GM18907 (cell line): ENCODE data around the gene USP54.

ENCODE experiments used
- ATAC-seq: cut with Tn5 transposase; IDR thresholded peaks from one replicate; pipeline ENCODE4 v1.9.1; 2021; ENCODE audit warnings: mild to moderate bottlenecking, moderate library complexity; ENCODE audit not compliant: unreplicated experiment

Gene USP54

GRCh38 chr10:73537709-73538108 is 53.4 kb downstream of the USP54 start:
- ATAC-seq: no peak

GRCh38 chr10:73537288-73537687 is 53.9 kb downstream of the USP54 start:
- no peak for ATAC-seq

- ATAC-seq: no peak
These were observed 56.3 kb downstream of the USP54 start for GRCh38 chr10:73534857-73535256.

GRCh38 chr10:73529089-73529832 is 61.9 kb downstream of the USP54 start:
- ATAC-seq: no peak

GRCh38 chr10:73522263-73522662 is 68.9 kb downstream of the USP54 start:
- no peak for ATAC-seq

- no peak for ATAC-seq
These were observed 71.8 kb downstream of the USP54 start for GRCh38 chr10:73519336-73519735.

- ATAC-seq: no peak
These were observed 73.8 kb downstream of the USP54 start for GRCh38 chr10:73517166-73517888.

GRCh38 chr10:73512207-73512743 is 78.9 kb downstream of the USP54 start:
- ATAC-seq: no peak

GRCh38 chr10:73509695-73510094 is 81.4 kb downstream of the USP54 start:
- ATAC-seq: no peak

- ATAC-seq: no peak
These were observed 84.7 kb downstream of the USP54 start for GRCh38 chr10:73506491-73506890.

GRCh38 chr10:73506074-73506473 is 85.1 kb downstream of the USP54 start:
- ATAC-seq: no peak

GRCh38 chr10:73503037-73503436 is 88.1 kb downstream of the USP54 start:
- no peak for ATAC-seq

GRCh38 chr10:73501651-73502050 is 89.5 kb downstream of the USP54 start:
- no peak for ATAC-seq

GRCh38 chr10:73497623-73498022 is 93.5 kb downstream of the USP54 start:
- no peak for ATAC-seq

GRCh38 chr10:73495884-73496674 is 95.1 kb downstream of the USP54 start, which contains the start of gene PPP3CB:
PPP3CB (minus strand) TSS chr10:73496024; CDS start chr10:73495889, 135 bp downstream.
- ATAC-seq: peak; percentile 67

GRCh38 chr10:73495226-73495883 is 95.8 kb downstream of the USP54 start:
- ATAC-seq: peak; percentile 93

- no peak for ATAC-seq
These were observed 96.3 kb downstream of the USP54 start for GRCh38 chr10:73494877-73495225.

GRCh38 chr10:73494213-73494612 is 96.9 kb downstream of the USP54 start:
- no peak for ATAC-seq

GRCh38 chr10:73493781-73494180 is 97.4 kb downstream of the USP54 start:
- no peak for ATAC-seq

- no peak for ATAC-seq
These were observed 104.5 kb downstream of the USP54 start for GRCh38 chr10:73486601-73487000.

- no peak for ATAC-seq
These were observed 105.8 kb downstream of the USP54 start for GRCh38 chr10:73485320-73485719.
